ENCODE results near the gene ACACA.

Gene ACACA

DNA sequence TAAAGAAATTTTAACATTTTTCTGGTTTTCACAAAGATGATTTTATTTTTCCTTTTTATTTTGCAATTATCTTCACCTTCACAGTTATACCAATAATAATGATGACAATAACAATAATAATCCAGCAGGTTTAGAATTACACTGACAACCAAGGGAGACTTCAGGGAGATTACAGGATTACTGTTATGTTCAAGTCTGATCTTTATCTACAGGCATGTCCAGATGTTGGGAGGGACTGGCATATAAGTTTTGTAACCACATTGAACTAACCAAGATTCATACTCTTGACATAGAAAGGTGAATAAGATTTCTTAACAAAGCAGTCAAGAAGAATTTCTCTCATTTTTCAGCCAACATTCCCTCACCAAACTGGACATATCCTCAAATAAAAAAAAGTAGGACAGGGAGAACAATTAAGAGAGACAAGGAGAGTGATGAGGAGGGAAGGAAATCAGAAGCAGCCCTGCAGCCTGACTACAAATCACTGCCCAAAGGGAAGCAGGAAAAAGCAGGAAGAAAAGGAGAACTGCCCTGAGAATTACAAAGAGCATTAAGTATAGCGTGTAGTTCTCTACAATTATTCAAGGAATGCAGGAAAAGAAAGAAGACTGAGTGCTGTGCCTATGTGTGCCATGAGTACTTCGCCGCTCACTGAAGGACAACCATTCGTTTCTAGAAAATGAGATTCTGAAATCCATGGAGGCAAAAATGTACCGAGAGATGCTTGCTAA lies 186.6 kb downstream of the ACACA start:
- no peak for DNase-seq

DNA sequence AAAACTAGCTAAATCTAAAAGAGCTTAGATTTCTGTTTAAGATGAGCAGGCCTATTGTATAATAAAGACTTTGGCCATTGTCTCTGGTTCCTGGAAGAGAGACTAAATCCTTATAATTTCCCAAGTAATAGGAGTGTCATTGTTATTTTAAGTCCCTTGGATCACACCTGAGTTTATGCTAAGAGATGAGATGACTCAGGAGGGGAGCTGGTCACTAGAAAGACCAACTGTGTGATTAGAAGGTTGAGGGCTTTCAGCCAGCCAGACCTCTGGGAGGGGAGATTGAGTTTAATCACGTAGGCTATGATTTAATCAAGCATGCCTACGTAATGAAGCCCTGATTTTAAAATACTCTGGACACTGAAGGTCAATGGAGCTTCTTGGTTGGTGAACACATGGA lies 187.8 kb downstream of the ACACA start:
- no peak for DNase-seq

DNA sequence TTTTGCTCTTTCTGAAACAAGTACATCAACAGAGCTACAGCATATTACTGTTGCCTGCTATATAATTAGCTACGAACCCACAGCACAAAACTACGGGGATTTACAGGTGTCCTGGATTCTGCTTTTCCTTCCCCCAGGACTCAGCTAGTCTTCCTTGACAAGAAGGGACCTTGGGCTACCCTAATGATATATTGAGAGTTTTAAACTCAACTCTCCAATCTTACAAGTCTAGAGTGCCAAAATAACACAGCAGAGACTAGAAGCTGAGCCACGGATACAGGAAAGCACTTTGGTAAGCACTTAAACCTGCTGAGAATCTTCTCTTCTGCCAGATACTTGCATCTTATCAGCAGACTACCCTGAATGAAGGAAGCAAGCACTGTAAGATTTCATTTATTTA lies 192.2 kb downstream of the ACACA start:
- DNase-seq, result no peak

DNA sequence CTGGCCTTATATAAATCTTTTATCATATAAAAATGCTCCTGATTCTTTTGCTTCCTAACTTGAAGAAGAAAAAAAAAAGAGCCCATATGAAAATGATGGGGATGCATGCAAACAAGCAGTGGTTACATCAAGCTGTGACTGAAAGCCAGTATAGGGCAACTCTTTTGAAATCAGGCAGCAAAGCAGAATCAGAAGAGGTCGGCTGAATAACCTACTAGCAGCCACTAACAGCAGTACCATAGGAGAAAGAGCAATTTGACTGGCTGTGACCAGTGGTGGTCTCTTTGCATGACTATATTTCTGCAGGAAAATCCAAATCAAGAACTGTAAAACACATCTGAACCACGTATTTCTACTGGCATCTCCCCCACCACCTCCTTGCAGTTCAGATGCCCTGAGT lies 192.7 kb downstream of the ACACA start:
- no peak for DNase-seq

DNA sequence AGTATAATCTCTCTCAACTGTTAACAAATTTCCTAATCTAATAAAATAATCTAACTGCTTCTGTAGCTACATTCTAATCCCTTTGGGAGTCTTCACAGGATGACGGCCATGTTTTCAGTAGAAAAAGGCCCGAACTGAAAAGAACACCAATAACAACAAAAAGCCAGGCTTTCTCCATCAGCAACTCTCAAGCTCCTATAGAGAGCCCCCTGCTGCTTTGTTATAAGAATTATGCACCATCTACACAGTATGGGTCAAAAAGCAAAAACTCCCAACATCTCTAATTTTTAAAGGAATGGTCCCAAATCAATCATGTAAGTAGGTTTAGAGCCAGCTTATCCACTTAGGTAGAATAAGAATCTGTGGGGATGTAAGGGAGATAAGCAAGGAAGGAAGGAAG lies 194.5 kb downstream of the ACACA start:
- no peak for DNase-seq

GRCh38 chr17:37211136-37211535 lies 195.5 kb downstream of the ACACA start:
- DNase-seq, result no peak

DNA sequence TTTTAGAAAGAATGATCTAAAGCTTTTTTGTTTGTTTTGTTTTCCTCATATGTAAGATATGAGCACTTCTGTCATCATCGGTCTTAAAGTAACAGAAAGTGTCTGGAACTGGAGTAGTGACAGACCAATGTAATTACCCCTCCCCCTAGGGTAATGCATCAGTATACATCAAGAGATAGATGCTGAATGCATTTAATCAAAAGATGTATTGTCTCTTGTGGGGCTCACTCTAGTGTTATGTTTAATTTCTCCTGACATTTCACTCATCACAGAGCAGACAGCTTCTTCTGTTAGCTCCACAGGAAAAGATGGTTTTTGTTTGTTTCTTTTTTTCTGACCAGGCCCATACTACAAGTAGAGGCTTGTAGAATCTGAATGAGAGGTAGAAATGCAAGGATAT lies 199.5 kb downstream of the ACACA start:
- DNase-seq, result no peak

- no peak for DNase-seq
Observed at GRCh38 chr17:37206299-37206698, 200.3 kb downstream of the ACACA start.

DNA sequence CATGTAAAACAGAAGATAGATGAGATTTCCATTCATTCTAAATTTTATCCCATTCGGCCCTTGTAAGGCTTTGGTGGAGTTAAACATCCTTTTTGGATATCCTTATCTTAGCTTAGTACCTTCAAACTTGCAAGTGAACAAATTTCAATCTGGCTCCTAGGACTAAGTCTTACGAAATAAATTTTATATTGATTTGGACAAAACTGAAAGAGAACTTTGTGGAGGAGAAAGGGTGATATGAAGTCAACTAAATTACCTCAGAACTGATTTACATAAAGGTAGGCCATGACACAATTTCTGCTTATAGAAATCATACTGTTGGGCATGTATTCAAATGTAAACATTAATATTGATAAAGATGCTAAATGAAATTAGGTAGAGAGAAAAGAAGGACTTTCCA lies 206.1 kb downstream of the ACACA start:
- DNase-seq, result no peak

DNA sequence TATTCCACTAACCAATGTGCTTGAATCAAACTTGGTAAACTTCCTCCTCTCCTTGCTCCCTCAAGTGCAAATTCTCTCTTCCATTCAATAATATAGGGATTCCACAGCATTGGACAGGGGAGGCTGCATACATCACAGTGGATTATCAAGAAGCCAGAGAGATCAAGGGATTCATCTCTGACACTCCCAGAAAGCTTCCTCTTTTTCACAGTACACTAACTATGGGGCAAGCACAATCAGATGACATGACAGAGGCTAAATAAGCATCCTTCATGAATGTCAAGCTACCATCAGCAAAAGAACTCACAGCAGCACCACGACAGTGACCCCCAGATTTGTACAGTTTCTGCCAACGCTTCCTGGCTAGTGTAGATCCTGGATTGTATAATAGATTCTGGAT lies 209.3 kb downstream of the ACACA start:
- DNase-seq, result no peak

DNA sequence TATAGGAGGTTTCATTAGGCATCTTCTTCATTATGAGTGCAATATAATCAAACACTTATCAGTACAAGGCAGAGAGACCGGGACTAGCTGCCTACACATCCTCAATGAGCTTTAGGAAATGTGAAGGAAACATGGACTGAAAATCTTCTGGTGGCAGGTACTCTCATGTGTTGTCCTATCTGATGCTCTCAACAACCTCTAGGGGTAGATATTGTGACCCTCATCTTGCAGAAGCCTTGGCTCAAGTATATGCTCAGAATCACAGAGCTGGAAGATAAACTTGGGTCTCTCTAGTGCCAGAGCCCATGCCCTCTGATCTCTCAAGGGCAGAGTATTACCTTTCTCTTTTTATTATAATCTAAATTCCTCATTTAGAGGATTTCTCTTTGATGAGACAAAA lies 212.4 kb downstream of the ACACA start:
- no peak for DNase-seq

- DNase-seq, result no peak
Observed at GRCh38 chr17:37191219-37191618, 215.4 kb downstream of the ACACA start.

GRCh38 chr17:37190493-37190892 lies 216.1 kb downstream of the ACACA start:
- DNase-seq, result no peak

DNA sequence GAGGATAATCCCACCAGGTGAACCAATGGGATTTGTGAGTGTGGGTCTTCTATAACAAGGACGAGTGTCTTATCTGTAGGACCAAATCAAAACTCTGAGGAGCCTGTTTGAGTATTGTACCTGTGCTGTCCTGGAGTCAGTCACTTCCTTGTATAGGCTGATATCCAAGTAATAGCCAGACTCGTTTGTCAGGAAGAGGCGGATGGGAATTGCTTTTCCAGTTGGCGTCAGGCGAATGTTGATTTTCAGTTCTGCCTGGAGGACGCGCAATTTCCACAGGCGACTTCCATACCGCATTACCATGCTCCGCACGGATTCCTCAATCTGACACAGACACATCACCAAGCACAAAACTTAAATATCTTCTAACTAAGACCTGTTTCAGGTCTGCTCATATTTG lies 218.5 kb downstream of the ACACA start:
- no peak for DNase-seq

DNA sequence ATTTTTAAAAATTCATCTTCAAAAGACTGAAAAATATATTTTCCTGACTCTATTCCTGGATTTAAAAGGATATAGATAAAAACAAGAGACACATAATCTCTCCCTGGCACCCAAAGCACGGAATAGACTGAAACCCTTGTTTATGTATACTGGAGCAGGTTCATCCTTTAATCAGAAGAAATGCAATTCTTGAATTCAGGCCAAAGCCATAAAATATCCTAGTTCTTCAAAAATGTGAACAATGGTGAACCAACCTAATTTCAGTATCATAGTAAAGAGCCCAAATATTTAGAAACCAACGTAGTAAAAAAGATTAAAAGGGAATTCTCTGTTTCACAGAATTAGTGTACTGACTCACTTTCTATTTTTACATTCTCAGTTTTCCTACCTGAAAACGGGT lies 219.4 kb downstream of the ACACA start:
- DNase-seq, result no peak

- DNase-seq, result no peak
Observed at GRCh38 chr17:37182786-37183465, 223.7 kb downstream of the ACACA start.

GRCh38 chr17:37180376-37180775 lies 226.3 kb downstream of the ACACA start:
- DNase-seq, result no peak

GRCh38 chr17:37179893-37180292 lies 226.7 kb downstream of the ACACA start:
- DNase-seq, result no peak

GRCh38 chr17:37177254-37177870 lies 229.3 kb downstream of the ACACA start:
- DNase-seq, result no peak

DNA sequence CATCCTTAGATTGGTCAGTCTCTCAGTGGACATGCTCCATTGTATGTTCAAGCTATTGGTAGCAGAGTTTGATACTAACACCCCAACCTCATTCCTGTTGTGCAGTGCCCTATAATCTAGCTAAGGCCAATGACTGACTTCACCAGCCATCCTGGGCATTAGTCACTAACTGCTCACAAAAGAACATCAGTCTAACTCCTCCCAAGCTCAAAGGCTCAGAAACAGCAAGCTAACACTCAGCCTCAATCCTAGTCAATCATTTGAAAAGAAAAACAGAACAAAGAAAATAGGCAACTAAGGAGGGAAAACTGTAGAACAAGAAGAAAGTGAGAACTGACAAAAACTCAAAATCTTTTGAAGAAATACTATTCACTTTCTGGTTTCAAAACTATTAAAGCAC lies 229.9 kb downstream of the ACACA start:
- DNase-seq, result no peak

DNA sequence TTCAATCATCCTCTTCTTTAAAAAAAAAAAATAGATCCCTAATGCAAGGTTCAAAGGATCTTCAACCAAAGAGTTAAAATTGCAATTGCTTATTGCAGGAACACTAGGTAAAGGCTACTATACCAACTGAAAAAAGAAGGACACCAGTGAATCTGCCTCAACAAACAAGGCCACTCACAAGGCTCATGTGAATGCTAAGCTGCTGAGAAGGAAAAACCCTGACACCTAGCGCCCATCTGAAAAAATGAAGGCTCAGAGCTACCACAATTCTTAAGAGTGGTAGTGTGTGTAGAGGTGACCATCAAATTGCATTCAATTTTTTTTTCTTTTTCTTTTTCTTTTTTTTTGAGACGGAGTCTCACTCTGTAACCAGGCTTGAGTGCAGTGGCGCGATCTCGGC lies 232.4 kb downstream of the ACACA start:
- DNase-seq, result no peak

DNA sequence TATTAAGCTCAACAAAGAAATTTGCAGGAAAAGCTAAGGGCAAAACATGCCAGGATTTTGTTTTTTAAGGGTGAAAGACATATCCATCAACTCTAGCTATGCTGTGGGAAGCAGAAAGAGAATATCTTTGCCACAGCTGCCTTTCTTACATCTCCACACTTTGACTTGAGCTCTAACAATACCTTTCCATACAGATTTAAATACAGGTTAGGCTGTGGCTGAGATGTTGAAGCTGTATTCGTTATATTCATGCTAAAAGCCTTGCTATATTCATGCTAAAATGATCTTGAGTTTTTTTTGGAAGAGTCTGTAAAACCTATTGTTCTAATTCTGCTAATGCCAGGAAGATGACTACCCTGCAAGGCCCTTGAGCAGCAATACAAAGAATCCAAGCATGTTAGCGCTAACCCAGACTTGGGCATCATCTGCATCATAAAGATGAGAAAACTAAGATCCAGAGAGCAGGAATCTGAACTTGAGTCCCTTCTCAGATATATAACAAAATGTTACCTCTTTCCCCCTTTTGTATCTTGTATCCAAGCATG lies 235.7 kb downstream of the ACACA start:
- no peak for DNase-seq

DNA sequence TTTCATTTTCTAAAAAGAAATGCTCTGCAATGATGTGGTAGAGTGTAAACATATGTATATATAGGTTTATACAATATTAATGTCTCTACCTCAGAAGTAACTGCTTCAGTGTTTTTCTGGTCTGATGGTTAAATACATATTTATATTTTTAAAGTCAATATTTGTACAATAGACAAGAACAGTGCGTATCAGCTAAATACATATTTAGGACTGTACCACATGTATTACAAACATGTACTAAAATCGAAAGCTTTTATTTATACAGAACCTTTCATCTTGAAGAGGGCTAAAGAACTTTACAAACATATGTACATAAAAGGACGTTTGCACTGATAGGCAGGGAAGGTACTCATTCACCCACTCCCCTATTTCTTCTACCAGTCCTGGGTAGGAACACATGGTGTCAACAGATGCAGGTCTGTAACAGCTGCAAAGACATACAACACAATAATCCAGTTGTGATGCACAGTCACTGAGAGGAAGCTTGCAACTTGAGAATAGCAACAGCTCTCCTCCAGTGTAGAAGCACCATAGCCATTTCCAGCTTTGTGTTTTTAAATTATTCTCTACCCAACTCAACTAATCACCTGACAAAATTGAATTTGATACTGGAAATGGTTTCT lies 237.8 kb downstream of the ACACA start:
- no peak for DNase-seq

DNA sequence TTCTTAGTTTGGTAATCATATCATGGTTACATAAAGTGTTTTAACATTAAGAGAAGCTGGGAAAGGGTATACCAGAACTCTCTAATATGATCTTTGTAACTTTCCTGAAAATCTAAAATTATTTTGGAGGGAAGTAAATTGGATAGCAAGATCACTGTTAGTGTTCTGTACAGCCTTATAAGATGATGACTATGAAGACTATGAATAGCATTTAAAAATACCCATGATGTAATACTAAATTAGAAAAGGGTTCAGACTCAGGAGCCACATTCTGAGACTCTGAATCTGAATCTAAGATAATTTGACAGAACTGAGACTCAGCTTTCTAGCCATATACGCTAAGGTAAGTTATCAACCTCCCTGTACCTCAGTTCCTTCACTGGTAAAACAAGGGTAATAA lies 238.9 kb downstream of the ACACA start:
- DNase-seq, result no peak
